Pancreas (tissue), 10 donors: ENCODE measurements around the gene RNF121. TPM values are rescaled to one million over a fixed set of nuclear protein-coding genes. Genes with fewer than 3 reads are reported as not detected.

Experiments used
- ATAC-seq, 4 donors: fragments of 200-7000 bp; cut with Tn5 transposase; one replicate each; pipeline versions ENCODE4 v1.8.0 to v1.9.1; 2020; ENCODE audit warnings: mild to moderate bottlenecking in 4 of 4, moderate library complexity in 4 of 4
- DNase-seq, 6 donors: peaks; one replicate each; pipeline ENCODE4 v3.0.0-alpha.2; 2020
- FAIRE-seq: peaks from 2 replicates; lab custom pipeline; 2012; peaks lifted over from hg19 to GRCh38; lab: Jason Lieb, UNC
- H3K27ac ChIP-seq, 4 donors: fragments of 200-600 bp; sonication (generic); 1 replicate in 3 of 4; 2 replicates in 1 of 4; pipeline versions ENCODE4 v1.5.0 to v1.8.0; 2020
- H3K27me3 ChIP-seq, 4 donors: fragments of 200-600 bp; one replicate each; pipeline ENCODE4 v1.8.0; 2021
- H3K36me3 ChIP-seq, 3 donors: fragments of 200-600 bp; sonication (generic) in 1 of 3; one replicate each; pipeline versions ENCODE4 v1.5.0 to v1.8.0; 2020 to 2021
- H3K4me1 ChIP-seq, 3 donors: fragments of 200-600 bp; one replicate each; pipeline ENCODE4 v1.8.0; 2021
- H3K4me3 ChIP-seq, 4 donors: fragments of 200-600 bp; sonication (generic) in 2 of 4; one replicate each; pipeline versions ENCODE4 v1.5.0 to v1.8.0; 2020 to 2021
- H3K9me3 ChIP-seq, 4 donors: fragments of 200-600 bp; one replicate each; pipeline ENCODE4 v1.8.0; 2021
- CTCF ChIP-seq, 4 donors: fragments of 200-600 bp; sonication (generic) in 3 of 4; IDR thresholded peaks; one replicate each; pipeline versions ENCODE4 v1.5.0 to v1.8.0; 2021; ENCODE audit warnings: antibody characterized with exemption in 4 of 4
- WGBS, 2 donors: extraction: QIAGEN DNeasy Blood & Tissue Kit; methylation state at CpG; one replicate each; pipeline ENCODE4 v1.1.7; 2013; 5-methylcytosine and 5-hydroxymethylcytosine counted together
- intact Hi-C, 3 donors: fragments of 100-400 bp; cut with DNase I; formaldehyde crosslinking; loops; one replicate each; pipeline versions ENCODE4 v1.11.1 to v1.14.2; 2022
- polyA plus RNA-seq, 2 donors: library from polyadenylated mRNA; stranded (reverse); fragments of 200-250 nt; gene quantifications; one replicate each; pipeline ENCODE4 v1.2.3, GENCODE V29; 2013
- total RNA-seq, 6 donors: library from RNA; stranded (reverse); fragmentation: NEBNext Ultra II Directional in 4 of 6; extraction: Animal tissue kit (Norgen Biotek cat#: 25700) in 4 of 6; gene quantifications; one replicate each; pipeline versions ENCODE4 v1.2.1 to v1.2.4, GENCODE V29; 2021 to 2023
- donor health status: healthy with polysubstance abuse.
- donor health status: DM: no; HTN: no; CAD: no; lungs with moderate emphysema.
- donor health status: DM: no; HTN: no; CAD: no.
- donor health status: control.
- donor health status: control.
- donor health status: Bipolar disorder and iron deficiency.
- donor health status: DM: yes; HTN: yes; CAD: no.
- donor health status: DM: no; HTN: no; CAD: no.
- donor health status: DM: no; HTN: no; CAD: no.
- donor health status: DM: yes; HTN: yes; CAD: no.

RNF121 gene
- total and polyA plus RNA-seq, 8 donors, result 10.9 to 20.7 (median 13.8) TPM

DNA sequence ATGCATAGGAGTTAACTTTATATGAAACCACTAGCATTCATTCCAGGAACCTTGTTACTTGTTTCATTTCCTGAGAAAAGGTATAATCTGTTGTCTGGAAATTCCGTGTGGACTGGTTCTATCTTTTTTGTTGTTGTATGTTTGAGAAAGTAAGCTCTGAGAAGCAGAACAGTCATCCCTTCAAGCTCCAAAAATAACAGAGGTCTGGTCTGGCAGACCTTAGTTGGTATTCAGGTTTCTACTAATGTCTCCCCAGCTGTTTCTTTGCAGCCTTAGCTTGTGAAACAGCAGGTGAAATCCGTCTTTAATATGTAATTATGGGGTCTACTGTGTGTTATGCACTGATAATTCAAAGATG is 2.4 kb downstream of the RNF121 start:
- Histone ChIP-seq H3K27me3 (no peaks in the 10 kb centered on the region), H3K36me3 (no peaks in the 10 kb centered on the region), H3K4me1 (peaks cover 5 to 28% (median 9%) of the 10 kb centered on the region in 3 donors), H3K27ac (no peak overlapping the region), H3K4me3 (no peak overlapping the region), H3K9me3 (no peaks in the 10 kb centered on the region)
- TF ChIP-seq CTCF (IDR thresholded peaks at IDR 0.05), result no peak
- ATAC-seq (no peak), DNase-seq (no peak), FAIRE-seq (no peak)
- 45 to 60% methylated on average over 2 of the region's 2 CpGs for WGBS, 2 donors
- intact Hi-C loops, result no loop called here

DNA sequence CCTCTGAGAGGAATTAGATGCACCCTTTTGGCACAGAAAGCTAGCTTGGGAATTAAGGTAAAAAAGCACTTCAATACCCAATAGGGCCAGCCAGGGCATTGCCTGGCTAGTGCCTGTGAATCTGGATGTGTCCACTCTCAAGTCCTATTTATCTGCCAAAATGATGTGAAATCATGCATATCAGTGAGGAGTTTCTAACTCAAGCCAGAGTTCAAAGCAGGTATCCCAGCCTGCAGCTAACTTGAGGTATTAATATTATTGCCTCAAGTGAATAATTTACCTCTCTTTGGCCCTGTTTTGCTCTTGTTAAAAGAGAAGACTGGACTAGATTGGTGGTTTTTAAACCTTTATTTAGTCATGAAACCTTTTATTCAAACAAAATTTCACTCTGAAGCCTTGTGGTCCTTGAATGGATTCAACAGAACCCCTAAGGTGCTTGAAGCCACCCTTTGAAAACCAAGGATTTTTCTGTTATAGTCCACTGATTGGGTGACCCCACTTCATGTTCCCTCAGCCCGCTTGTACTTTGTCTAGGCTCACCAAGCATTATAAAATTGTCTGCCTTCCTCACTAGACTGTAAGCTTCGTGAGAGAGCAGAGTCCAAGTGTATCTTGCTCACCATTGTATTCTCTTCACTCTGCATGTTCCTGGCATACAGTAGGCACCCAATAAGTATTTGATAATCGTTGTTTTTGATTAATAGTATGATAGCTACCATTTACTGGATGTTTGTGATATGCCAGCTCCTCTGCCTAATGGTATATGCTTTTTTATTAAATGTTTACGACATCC is 4.5 kb downstream of the RNF121 start:
- Histone ChIP-seq H3K4me3 (no peak overlapping the region), H3K9me3 (no peaks in the 10 kb centered on the region), H3K4me1 (peaks cover 5 to 37% (median 9%) of the 10 kb centered on the region in 3 donors), H3K27me3 (no peaks in the 10 kb centered on the region), H3K27ac (no peak overlapping the region), H3K36me3 (no peaks in the 10 kb centered on the region)
- intact Hi-C loops, result no loop called here
- no peak for ATAC-seq
- WGBS, 2 donors, result 81 to 84% methylated on average over 4 of the region's 4 CpGs
- TF ChIP-seq CTCF (IDR thresholded peaks at IDR 0.05), result no peak
- FAIRE-seq, result no peak
- DNase-seq, result no peak

DNA sequence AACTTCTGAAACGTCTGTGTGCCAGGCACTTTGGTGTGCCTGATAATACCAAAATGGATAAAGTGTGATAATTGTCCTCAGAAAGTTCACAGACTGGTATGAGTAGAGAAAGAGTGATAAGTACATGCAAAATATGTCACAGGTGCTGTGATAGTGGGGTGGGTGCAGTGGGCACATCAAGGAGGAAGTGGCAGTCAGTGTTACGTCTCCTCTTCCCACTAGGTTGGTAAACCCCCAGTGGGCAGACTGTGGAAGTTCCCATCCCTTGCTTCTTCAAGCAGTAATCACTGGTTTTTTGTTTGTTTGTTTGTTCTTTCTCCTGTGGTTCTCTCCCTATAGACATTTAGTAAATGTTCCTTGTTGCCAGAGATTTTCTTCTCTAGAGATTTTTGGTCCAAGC is 5.4 kb downstream of the RNF121 start:
- ATAC-seq, result no peak
- Histone ChIP-seq H3K4me1 (peaks cover 5 to 37% (median 9%) of the 10 kb centered on the region in 3 donors), H3K27me3 (no peaks in the 10 kb centered on the region), H3K4me3 (no peak overlapping the region), H3K36me3 (no peaks in the 10 kb centered on the region), H3K27ac (no peak overlapping the region), H3K9me3 (no peaks in the 10 kb centered on the region)
- DNase-seq, result no peak
- intact Hi-C loops, result no loop called here
- no peak for TF ChIP-seq CTCF (IDR thresholded peaks at IDR 0.05)
- no peak for FAIRE-seq
- 40 to 53% methylated on average over 2 of the region's 2 CpGs for WGBS, 2 donors

- no peak for TF ChIP-seq CTCF (IDR thresholded peaks at IDR 0.05)
- FAIRE-seq (no peak), ATAC-seq (no peak), DNase-seq (no peak)
- Histone ChIP-seq H3K36me3 (no peaks in the 10 kb centered on the region), H3K4me1 (peaks cover 0 to 27% (median 5%) of the 10 kb centered on the region in 3 donors), H3K9me3 (no peaks in the 10 kb centered on the region), H3K27ac (no peak overlapping the region), H3K27me3 (no peaks in the 10 kb centered on the region), H3K4me3 (no peak overlapping the region)
- intact Hi-C loops, result no loop called here
- WGBS, 2 donors, result 82 to 83% methylated on average over 4 of the region's 4 CpGs
Observed at GRCh38 chr11:71935338-71935925, 6.6 kb downstream of the RNF121 start.

GRCh38 chr11:71936825-71937224 is 8.0 kb downstream of the RNF121 start:
- Histone ChIP-seq H3K9me3 (no peaks in the 10 kb centered on the region), H3K27ac (no peak overlapping the region), H3K36me3 (no peaks in the 10 kb centered on the region), H3K4me3 (no peak overlapping the region), H3K27me3 (no peaks in the 10 kb centered on the region), H3K4me1 (peaks cover 0 to 15% (median 5%) of the 10 kb centered on the region in 3 donors)
- DNase-seq, result no peak
- WGBS, 2 donors, result 26 to 46% methylated on average over 5 of the region's 5 CpGs
- TF ChIP-seq CTCF (IDR thresholded peaks at IDR 0.05), result no peak
- peak in 3 of 4 donors; percentile 36 to 61 (median 53) for ATAC-seq
- FAIRE-seq, result no peak
- intact Hi-C loops, result no loop called here
